ENCODE data around the gene MRGPRX2.

MRGPRX2 gene

GRCh38 chr11:19060629-19061028 lies at the start of gene MRGPRX2:
TSS of gene MRGPRX2 (minus strand) at chr11:19060717. CDS start at chr11:19056402, 4,315 bp downstream.
- DNase-seq (ENCODE audit: low spot score), result no peak

- DNase-seq (ENCODE audit: low spot score), result no peak
Measured at GRCh38 chr11:19110295-19110694, 49.8 kb upstream of the MRGPRX2 start.

- DNase-seq (ENCODE audit: low spot score), result no peak
Measured at GRCh38 chr11:19107125-19107524, 46.6 kb upstream of the MRGPRX2 start.

GRCh38 chr11:19105011-19105410 lies 44.5 kb upstream of the MRGPRX2 start:
- DNase-seq (ENCODE audit: low spot score), result no peak

- DNase-seq (ENCODE audit: low spot score), result no peak
Measured at GRCh38 chr11:19102521-19102900, 42.0 kb upstream of the MRGPRX2 start.

- DNase-seq (ENCODE audit: low spot score), result no peak
Measured at GRCh38 chr11:19101796-19102520, 41.4 kb upstream of the MRGPRX2 start.

GRCh38 chr11:19100885-19101284 lies 40.4 kb upstream of the MRGPRX2 start:
- no peak for DNase-seq (ENCODE audit: low spot score)

- DNase-seq (ENCODE audit: low spot score), result no peak
Measured at GRCh38 chr11:19099093-19099492, 38.6 kb upstream of the MRGPRX2 start.

- DNase-seq (ENCODE audit: low spot score), result no peak
Measured at GRCh38 chr11:19094859-19095258, 34.3 kb upstream of the MRGPRX2 start.

- DNase-seq (ENCODE audit: low spot score), result no peak
Measured at GRCh38 chr11:19093976-19094375, 33.5 kb upstream of the MRGPRX2 start.

GRCh38 chr11:19092850-19093249 lies 32.3 kb upstream of the MRGPRX2 start:
- no peak for DNase-seq (ENCODE audit: low spot score)

GRCh38 chr11:19092342-19092741 lies 31.8 kb upstream of the MRGPRX2 start:
- no peak for DNase-seq (ENCODE audit: low spot score)

GRCh38 chr11:19091366-19091765 lies 30.8 kb upstream of the MRGPRX2 start:
- DNase-seq (ENCODE audit: low spot score), result no peak

GRCh38 chr11:19089421-19089820 lies 28.9 kb upstream of the MRGPRX2 start:
- DNase-seq (ENCODE audit: low spot score), result no peak

GRCh38 chr11:19088791-19089190 lies 28.3 kb upstream of the MRGPRX2 start:
- no peak for DNase-seq (ENCODE audit: low spot score)

- DNase-seq (ENCODE audit: low spot score), result no peak
Measured at GRCh38 chr11:19087658-19088057, 27.1 kb upstream of the MRGPRX2 start.

GRCh38 chr11:19084661-19085315 lies 24.3 kb upstream of the MRGPRX2 start:
- no peak for DNase-seq (ENCODE audit: low spot score)

- DNase-seq (ENCODE audit: low spot score), result no peak
Measured at GRCh38 chr11:19083166-19083565, 22.6 kb upstream of the MRGPRX2 start.

- peak; percentile 22 for DNase-seq (ENCODE audit: low spot score)
Measured at GRCh38 chr11:19080579-19080993, 20.1 kb upstream of the MRGPRX2 start.

GRCh38 chr11:19079643-19080440 lies 19.3 kb upstream of the MRGPRX2 start:
- peak; percentile 54 for DNase-seq (ENCODE audit: low spot score)

GRCh38 chr11:19077965-19078364 lies 17.4 kb upstream of the MRGPRX2 start:
- no peak for DNase-seq (ENCODE audit: low spot score)

- DNase-seq (ENCODE audit: low spot score), result peak; percentile 19
Measured at GRCh38 chr11:19076744-19077589, 16.4 kb upstream of the MRGPRX2 start.

Data from putamen (tissue), 1 donor.